Subcutaneous adipose tissue (tissue), 4 donors: ENCODE measurements around the gene STAG1. TPM values are rescaled to one million over a fixed set of nuclear protein-coding genes. Genes with fewer than 3 reads are reported as not detected.

Source experiments
- total RNA-seq, 4 donors: library from RNA; depleted of rRNA; stranded (reverse); fragments of >200 nt; gene quantifications; one replicate each; pipeline ENCODE4 v1.1.0, GENCODE V29; 2016
- TF ChIP-seq, protein P1 (sequence below): fragments of 450-650 bp; IDR thresholded peaks from one replicate; pipeline ENCODE4 v1.5.1; 2016; ENCODE audit warnings: low read depth, mild to moderate bottlenecking, control low read depth, antibody characterized with exemption, moderate library complexity

Gene STAG1
- total RNA-seq, 4 donors from 2014 or later = 40.9 to 69.0 (median 54.0) TPM

DNA sequence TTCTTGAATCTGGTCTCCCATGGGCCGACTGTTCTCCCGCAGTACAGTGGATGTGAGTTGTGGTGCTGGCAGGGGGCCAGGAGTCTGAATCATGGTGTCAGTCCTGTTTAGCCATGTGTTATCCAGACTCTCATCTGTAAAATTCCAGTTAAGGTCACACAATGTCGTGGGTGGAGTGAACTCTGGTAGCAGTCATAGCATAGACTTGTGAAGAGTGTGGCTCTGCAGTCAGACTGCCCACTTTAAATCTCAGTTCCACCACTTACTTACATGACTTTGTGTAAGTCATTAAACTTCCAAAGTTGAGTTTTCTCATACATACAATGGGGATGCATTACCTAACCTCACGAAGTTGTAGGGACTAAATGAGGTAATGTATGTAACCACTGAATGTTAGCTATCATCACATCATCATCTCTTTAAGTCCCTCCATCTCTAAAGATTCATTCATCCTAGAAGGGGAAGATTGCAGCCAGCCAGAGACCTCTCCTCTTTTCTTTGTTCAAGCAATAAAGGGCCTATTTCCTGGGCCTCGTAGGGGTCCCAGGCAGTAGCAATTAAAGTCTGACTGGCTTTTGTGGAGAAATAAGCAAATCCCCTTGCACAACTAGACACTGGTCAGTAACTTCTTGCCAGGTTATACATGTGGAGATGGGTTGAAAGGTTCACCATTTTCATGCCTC is 408.2 kb downstream of the STAG1 start:
- TF ChIP-seq, protein P1, sequence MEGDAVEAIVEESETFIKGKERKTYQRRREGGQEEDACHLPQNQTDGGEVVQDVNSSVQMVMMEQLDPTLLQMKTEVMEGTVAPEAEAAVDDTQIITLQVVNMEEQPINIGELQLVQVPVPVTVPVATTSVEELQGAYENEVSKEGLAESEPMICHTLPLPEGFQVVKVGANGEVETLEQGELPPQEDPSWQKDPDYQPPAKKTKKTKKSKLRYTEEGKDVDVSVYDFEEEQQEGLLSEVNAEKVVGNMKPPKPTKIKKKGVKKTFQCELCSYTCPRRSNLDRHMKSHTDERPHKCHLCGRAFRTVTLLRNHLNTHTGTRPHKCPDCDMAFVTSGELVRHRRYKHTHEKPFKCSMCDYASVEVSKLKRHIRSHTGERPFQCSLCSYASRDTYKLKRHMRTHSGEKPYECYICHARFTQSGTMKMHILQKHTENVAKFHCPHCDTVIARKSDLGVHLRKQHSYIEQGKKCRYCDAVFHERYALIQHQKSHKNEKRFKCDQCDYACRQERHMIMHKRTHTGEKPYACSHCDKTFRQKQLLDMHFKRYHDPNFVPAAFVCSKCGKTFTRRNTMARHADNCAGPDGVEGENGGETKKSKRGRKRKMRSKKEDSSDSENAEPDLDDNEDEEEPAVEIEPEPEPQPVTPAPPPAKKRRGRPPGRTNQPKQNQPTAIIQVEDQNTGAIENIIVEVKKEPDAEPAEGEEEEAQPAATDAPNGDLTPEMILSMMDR = no peak

GRCh38 chr3:136343446-136343845 is 408.7 kb downstream of the STAG1 start:
- TF ChIP-seq, protein P1 = no peak

DNA sequence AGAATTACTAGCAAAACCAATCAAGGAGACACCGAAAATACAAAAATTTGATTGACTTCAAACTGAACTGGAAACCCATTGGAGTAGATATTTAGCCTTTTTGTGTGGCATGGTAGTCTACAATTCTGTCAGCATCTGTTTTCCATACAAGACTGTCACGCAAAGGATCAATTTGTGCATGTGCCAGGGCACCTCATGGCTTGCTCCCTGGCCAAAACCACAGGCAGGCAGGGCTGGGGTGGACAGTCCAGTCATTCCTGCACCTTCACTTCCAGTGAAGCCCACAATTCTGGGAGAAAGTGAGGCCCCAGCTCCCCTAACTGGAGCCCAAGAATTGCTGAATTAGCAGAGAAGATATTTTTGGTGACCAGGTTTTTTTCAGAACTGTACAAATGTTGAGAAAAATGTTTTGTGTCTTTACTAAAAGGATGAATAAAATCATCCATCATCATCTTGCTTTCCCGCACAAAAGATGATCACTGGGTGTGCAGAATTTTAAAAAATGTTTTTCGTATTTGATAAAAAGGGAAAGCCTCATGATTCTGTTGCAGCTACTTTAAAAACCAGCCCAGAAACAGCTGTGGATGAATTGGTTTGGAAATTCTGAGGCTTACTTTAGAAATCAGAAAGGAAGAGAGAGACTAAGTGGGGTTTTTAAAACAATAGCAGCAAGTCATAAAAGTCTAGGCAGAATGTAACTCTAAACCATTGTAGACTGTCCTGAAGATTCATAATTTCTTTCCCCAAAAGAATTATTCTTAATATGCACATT is 415.7 kb downstream of the STAG1 start:
- TF ChIP-seq, protein P1 = no peak

DNA sequence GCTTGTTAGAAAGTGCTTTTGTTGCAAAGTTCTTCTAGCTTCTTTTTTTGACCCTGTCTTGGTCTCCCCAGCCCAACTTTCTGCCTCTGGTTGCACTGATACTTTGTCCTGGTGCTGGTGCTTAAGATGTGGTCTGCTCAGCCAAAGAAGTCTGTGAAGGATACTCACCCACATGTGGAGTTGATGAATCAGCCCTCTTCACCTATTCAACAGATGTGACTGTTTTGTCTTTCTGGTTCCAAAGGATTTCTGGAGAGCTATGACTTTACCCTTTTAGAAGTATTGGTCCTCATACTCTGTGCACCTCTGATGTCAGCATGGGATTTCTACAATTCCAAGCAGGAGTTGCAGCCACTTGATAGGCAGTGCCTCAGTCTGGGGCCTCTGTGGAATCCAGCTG is 418.0 kb downstream of the STAG1 start:
- TF ChIP-seq, protein P1 = no peak

DNA sequence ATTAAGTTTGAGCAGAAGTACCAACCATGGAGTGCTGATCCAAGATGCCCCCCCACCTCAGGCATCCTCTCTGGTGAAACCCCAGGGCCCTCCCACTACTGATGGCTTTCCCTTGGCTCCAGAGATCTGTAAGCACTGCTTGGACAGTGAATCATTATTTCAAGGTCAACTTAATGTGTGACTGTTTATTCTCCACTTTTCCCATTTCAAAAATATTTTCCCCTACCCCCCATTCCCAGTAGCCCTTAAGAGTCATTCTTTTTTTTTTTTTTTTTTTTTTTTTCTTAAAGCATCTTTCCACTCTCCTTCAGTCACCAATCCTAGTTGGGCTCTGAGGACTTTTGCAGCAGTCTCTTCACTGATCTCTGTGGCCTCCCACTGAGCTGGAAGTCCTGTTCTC is 419.4 kb downstream of the STAG1 start:
- TF ChIP-seq, protein P1 = no peak

GRCh38 chr3:136332302-136332701 is 419.9 kb downstream of the STAG1 start:
- TF ChIP-seq, protein P1 = no peak

DNA sequence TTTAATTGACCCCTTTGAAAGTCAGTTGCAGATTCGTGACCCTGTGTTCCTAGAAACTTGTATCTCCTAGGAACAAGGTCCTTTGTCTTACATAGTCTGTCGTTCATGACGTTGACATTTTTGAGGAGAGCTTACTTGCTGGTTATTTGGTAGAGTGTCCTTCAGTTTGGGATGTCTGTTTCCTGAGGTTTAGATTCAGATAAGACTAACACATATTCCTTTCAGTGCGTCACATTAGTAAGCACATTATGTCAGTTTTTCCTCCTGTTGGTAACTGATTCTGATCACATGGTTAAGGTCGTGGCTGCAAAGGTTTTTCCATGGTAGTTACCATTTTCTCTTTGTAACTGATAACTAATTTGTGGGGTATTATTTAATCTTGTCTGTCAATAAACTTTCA is 421.3 kb downstream of the STAG1 start:
- TF ChIP-seq, protein P1 = no peak
